GM21423 (cell line): ENCODE data around the gene TANGO2.

Experiments
- ATAC-seq: cut with Tn5 transposase; IDR thresholded peaks from one replicate; pipeline ENCODE4 v1.9.1; 2021; ENCODE audit warnings: mild to moderate bottlenecking, moderate library complexity; ENCODE audit not compliant: unreplicated experiment

TANGO2 gene

GRCh38 chr22:20020533-20021195 lies at the start of gene TANGO2:
Gene TANGO2 (plus strand): TSS chr22:20021110. CDS start chr22:20036799, 15,689 bp downstream.
- ATAC-seq, result peak; percentile 70

GRCh38 chr22:19971276-19972124 lies 49.4 kb upstream of the TANGO2 start:
- no peak for ATAC-seq

- no peak for ATAC-seq
Measured at GRCh38 chr22:19972251-19972650, 48.7 kb upstream of the TANGO2 start.

GRCh38 chr22:19972652-19973550 lies 48.0 kb upstream of the TANGO2 start:
- ATAC-seq, result no peak

- no peak for ATAC-seq
Measured at GRCh38 chr22:19973551-19974267, 47.2 kb upstream of the TANGO2 start.

GRCh38 chr22:19974268-19974861 lies 46.5 kb upstream of the TANGO2 start:
- no peak for ATAC-seq

GRCh38 chr22:19974935-19975706 lies 45.8 kb upstream of the TANGO2 start:
- ATAC-seq, result no peak

- ATAC-seq, result no peak
Measured at GRCh38 chr22:19975707-19976035, 45.2 kb upstream of the TANGO2 start.

GRCh38 chr22:19976671-19977070 lies 44.2 kb upstream of the TANGO2 start:
- ATAC-seq, result no peak

- ATAC-seq, result no peak
Measured at GRCh38 chr22:19977296-19978243, 43.3 kb upstream of the TANGO2 start.

GRCh38 chr22:19978748-19979147 lies 42.2 kb upstream of the TANGO2 start:
- ATAC-seq, result no peak

- no peak for ATAC-seq
Measured at GRCh38 chr22:19979712-19980493, 41.0 kb upstream of the TANGO2 start.

- ATAC-seq, result no peak
Measured at GRCh38 chr22:19980766-19981165, 40.1 kb upstream of the TANGO2 start.

GRCh38 chr22:19981171-19981960 lies 39.5 kb upstream of the TANGO2 start:
- ATAC-seq, result no peak

- ATAC-seq, result no peak
Measured at GRCh38 chr22:19981961-19982920, 38.7 kb upstream of the TANGO2 start.
